Measurements from ENCODE around the gene EYS. TPM values are rescaled to one million over a fixed set of nuclear protein-coding genes. Genes with fewer than 3 reads are reported as not detected.

Gene EYS
- total RNA-seq, 3 donors from 2014 or later, result 0.16 to 0.61 (median 0.60) TPM

GRCh38 chr6:64238071-64238470 is 1469.0 kb downstream of the EYS start:
- intact Hi-C loops (cut with DNase I, micrococcal nuclease), result no loop called here
- Histone ChIP-seq H3K9me3 (no peaks in the 10 kb centered on the region), H3K4me1 (ENCODE audit: low read depth) (no peaks in the 10 kb centered on the region), H3K4me3 (no peak overlapping the region), H3K36me3 (ENCODE audit: low read depth) (no peaks in the 10 kb centered on the region)
- ATAC-seq (no peak), DNase-seq (no peak)
- no peak for TF ChIP-seq CTCF (IDR thresholded peaks at IDR 0.05)

- DNase-seq, result no peak
These were observed 1473.3 kb downstream of the EYS start for GRCh38 chr6:64233746-64234145.

DNA sequence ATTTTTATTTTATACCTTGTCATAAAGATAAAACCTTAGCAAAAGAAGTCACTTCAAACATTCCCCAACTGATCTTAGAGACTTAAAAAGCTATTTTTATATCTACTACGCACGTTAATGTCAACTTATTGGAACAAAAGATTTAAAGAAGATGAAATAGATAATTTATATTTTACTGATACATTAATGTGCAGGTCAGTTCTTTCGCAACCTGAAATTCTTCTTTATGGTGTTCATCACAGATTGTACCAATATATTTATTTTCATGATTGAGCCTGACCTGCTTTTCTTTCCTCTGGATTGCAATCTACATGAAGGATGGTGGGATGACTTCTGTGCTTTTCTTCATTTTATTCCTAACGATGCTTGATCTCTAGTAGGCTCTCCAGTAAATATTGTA is 1475.1 kb downstream of the EYS start:
- ATAC-seq, result no peak
- no peaks in the 10 kb centered on the region for H3K9me3 ChIP-seq
- no peak overlapping the region for H3K4me3 ChIP-seq
- no peaks in the 10 kb centered on the region for H3K36me3 ChIP-seq (ENCODE audit: low read depth)
- no peak for TF ChIP-seq CTCF (IDR thresholded peaks at IDR 0.05)
- DNase-seq, result no peak
- no peaks in the 10 kb centered on the region for H3K4me1 ChIP-seq (ENCODE audit: low read depth)
- intact Hi-C loops (cut with DNase I, micrococcal nuclease), result no loop called here

More at GRCh38 chr6:64233746-64234145, 1473.3 kb downstream of the EYS start:
- H3K9me3 ChIP-seq, result no peaks in the 10 kb centered on the region
- no peak for ATAC-seq
- no peak overlapping the region for H3K4me3 ChIP-seq
- H3K36me3 ChIP-seq (ENCODE audit: low read depth), result no peaks in the 10 kb centered on the region
- intact Hi-C loops (cut with DNase I, micrococcal nuclease), result no loop called here
- no peak for TF ChIP-seq CTCF (IDR thresholded peaks at IDR 0.05)
- H3K4me1 ChIP-seq (ENCODE audit: low read depth), result no peaks in the 10 kb centered on the region

GRCh38 chr6:64230530-64230929 is 1476.5 kb downstream of the EYS start:
- ATAC-seq (no peak), DNase-seq (no peak)
- no peaks in the 10 kb centered on the region for H3K4me1 ChIP-seq (ENCODE audit: low read depth)
- no peaks in the 10 kb centered on the region for H3K9me3 ChIP-seq
- no peak overlapping the region for H3K4me3 ChIP-seq
- TF ChIP-seq CTCF (IDR thresholded peaks at IDR 0.05), result no peak
- H3K36me3 ChIP-seq (ENCODE audit: low read depth), result no peaks in the 10 kb centered on the region
- intact Hi-C loops (cut with DNase I, micrococcal nuclease), result no loop called here

- no peaks in the 10 kb centered on the region for H3K9me3 ChIP-seq
- H3K4me1 ChIP-seq (ENCODE audit: low read depth), result no peaks in the 10 kb centered on the region
- no peak overlapping the region for H3K4me3 ChIP-seq
- DNase-seq (no peak), ATAC-seq (no peak)
- H3K36me3 ChIP-seq (ENCODE audit: low read depth), result no peaks in the 10 kb centered on the region
- TF ChIP-seq CTCF (IDR thresholded peaks at IDR 0.05), result no peak
- intact Hi-C loops (cut with DNase I, micrococcal nuclease), result no loop called here
These were observed 1479.2 kb downstream of the EYS start for GRCh38 chr6:64227863-64228262.

GRCh38 chr6:64225503-64225902 is 1481.5 kb downstream of the EYS start:
- H3K4me1 ChIP-seq (ENCODE audit: low read depth), result no peaks in the 10 kb centered on the region
- intact Hi-C loops (cut with DNase I, micrococcal nuclease), result no loop called here
- H3K9me3 ChIP-seq, result no peaks in the 10 kb centered on the region
- ATAC-seq, result no peak
- TF ChIP-seq CTCF (IDR thresholded peaks at IDR 0.05), result no peak
- DNase-seq, result no peak
- no peak overlapping the region for H3K4me3 ChIP-seq
- no peaks in the 10 kb centered on the region for H3K36me3 ChIP-seq (ENCODE audit: low read depth)

All from mucosa of descending colon (tissue), 3 donors.